ENCODE measurements around the gene PIBF1. TPM values are rescaled to one million over a fixed set of nuclear protein-coding genes. Genes with fewer than 3 reads are reported as not detected.

Gene PIBF1
- total RNA-seq, 5 donors from 2014 or later (not counting 1 experiment from before 2014, with no cell fraction given), result 29.4 to 36.5 (median 34.8) TPM

- H3K36me3 ChIP-seq (ENCODE audit: control insufficient read depth in 2 of 2, extremely low read depth in 1 of 2, insufficient read depth in 1 of 2, low read length in 1 of 2), result no peaks in the 10 kb centered on the region
- Mint-ChIP-seq H3K36me3 (peaks cover 51% of the 10 kb centered on the region), H3K27ac (no peak overlapping the region), H3K27me3 (no peaks in the 10 kb centered on the region), H3K4me3 (no peak overlapping the region), H3K9me3 (no peaks in the 10 kb centered on the region), H3K4me1 (peaks cover 0 to 6% (median 0%) of the 10 kb centered on the region in 3 donors)
- no peaks in the 10 kb centered on the region for H3K27me3 ChIP-seq (replicated peaks in 1 of 2; ENCODE audit: control insufficient read depth in 2 of 2, extremely low read depth in 1 of 2, insufficient read depth in 2 of 2, low read length in 1 of 2)
- WGBS (ENCODE audit: insufficient coverage), result no CpG with 5 or more reads among the region's 2 CpGs
- no peaks in the 10 kb centered on the region for H3K4me1 ChIP-seq (ENCODE audit: control insufficient read depth in 1 of 2, extremely low read depth in 1 of 2, insufficient read depth in 2 of 2, low read length in 2 of 2)
- no peak for DNase-seq
- no peaks in the 10 kb centered on the region for H3K9me3 ChIP-seq
- H3K4me3 ChIP-seq (ENCODE audit: control insufficient read depth in 1 of 2, extremely low read depth in 1 of 2, low read length in 1 of 2), result no peak overlapping the region
- no peak overlapping the region for H3K27ac ChIP-seq (ENCODE audit: low read length)
- ATAC-seq (replicated peaks in 1 of 4), result no peak
- ChIA-PET POLR2A (interaction anchor here in 1 of 2 donors (0.6 kb wide), 1 partner anchor 136 kb away, joined by 3 read pairs; no protein-coding TSS in a partner anchor), CTCF (no interaction called here)
Measured at GRCh38 chr13:72884101-72884500, 102.2 kb downstream of the PIBF1 start.

DNA sequence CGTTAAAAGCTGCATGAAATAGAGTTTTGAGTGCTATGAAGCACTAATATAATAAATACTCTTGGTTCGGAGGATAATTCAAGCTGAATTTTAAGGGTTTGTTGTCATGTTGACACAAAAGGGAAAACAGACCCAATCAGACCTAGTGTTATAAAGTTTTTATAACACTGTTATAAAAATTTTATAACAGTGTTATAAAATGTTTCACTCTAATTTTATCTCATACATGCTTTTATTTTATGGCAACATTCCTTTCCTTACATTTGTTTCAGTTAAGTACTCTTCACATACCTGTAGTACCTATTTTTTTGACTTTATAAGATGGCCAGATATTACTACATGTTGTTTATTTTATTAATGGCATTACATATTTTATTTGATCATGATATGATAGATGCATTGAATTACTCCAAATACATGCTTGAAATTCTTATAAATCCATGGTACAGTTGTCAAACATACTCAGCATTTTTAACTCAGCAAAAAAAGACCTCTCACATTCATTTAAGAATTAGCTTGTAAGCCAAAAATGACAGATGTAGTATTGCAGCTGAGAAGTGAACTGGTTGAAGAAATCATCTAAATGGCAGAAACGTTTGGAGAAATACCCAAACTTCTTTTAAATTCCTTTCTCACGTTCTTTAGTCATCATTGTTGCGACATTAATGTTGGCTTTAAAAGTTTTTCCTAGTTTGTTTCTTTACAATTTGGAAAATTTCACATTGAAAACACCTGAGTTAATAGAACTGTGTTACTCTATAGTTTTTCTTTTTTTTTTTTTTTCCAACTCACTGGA, 104.5 kb downstream of the PIBF1 start:
- Mint-ChIP-seq H3K36me3 (peaks cover 52% of the 10 kb centered on the region), H3K4me1 (peaks cover 0 to 6% (median 0%) of the 10 kb centered on the region in 3 donors), H3K9me3 (no peaks in the 10 kb centered on the region), H3K27ac (no peak overlapping the region), H3K4me3 (no peak overlapping the region), H3K27me3 (no peaks in the 10 kb centered on the region)
- Histone ChIP-seq H3K4me3 (ENCODE audit: control insufficient read depth in 1 of 2, extremely low read depth in 1 of 2, low read length in 1 of 2) (no peak overlapping the region), H3K27ac (ENCODE audit: low read length) (no peak overlapping the region), H3K27me3 (replicated peaks in 1 of 2; ENCODE audit: control insufficient read depth in 2 of 2, extremely low read depth in 1 of 2, insufficient read depth in 2 of 2, low read length in 1 of 2) (no peaks in the 10 kb centered on the region), H3K36me3 (ENCODE audit: control insufficient read depth in 2 of 2, extremely low read depth in 1 of 2, insufficient read depth in 1 of 2, low read length in 1 of 2) (no peaks in the 10 kb centered on the region), H3K9me3 (no peaks in the 10 kb centered on the region), H3K4me1 (ENCODE audit: control insufficient read depth in 1 of 2, extremely low read depth in 1 of 2, insufficient read depth in 2 of 2, low read length in 2 of 2) (no peaks in the 10 kb centered on the region)
- CTCF ChIA-PET, result no interaction called here
- POLR2A ChIA-PET, result no interaction called here
- no CpG with 5 or more reads among the region's 5 CpGs for WGBS (ENCODE audit: insufficient coverage)
- ATAC-seq (replicated peaks in 1 of 4), result no peak
- DNase-seq, result no peak

GRCh38 chr13:72889495-72889894, 107.6 kb downstream of the PIBF1 start:
- Mint-ChIP-seq H3K27me3 (no peaks in the 10 kb centered on the region), H3K9me3 (no peaks in the 10 kb centered on the region), H3K36me3 (peaks cover 51% of the 10 kb centered on the region), H3K4me1 (no peaks in the 10 kb centered on the region), H3K4me3 (no peak overlapping the region), H3K27ac (no peak overlapping the region)
- POLR2A ChIA-PET, result no interaction called here
- no CpG with 5 or more reads among the region's 1 CpG for WGBS (ENCODE audit: insufficient coverage)
- Histone ChIP-seq H3K4me1 (ENCODE audit: control insufficient read depth in 1 of 2, extremely low read depth in 1 of 2, insufficient read depth in 2 of 2, low read length in 2 of 2) (no peaks in the 10 kb centered on the region), H3K27ac (ENCODE audit: low read length) (no peak overlapping the region), H3K9me3 (no peaks in the 10 kb centered on the region), H3K4me3 (ENCODE audit: control insufficient read depth in 1 of 2, extremely low read depth in 1 of 2, low read length in 1 of 2) (no peak overlapping the region), H3K36me3 (ENCODE audit: control insufficient read depth in 2 of 2, extremely low read depth in 1 of 2, insufficient read depth in 1 of 2, low read length in 1 of 2) (peaks cover 0 to 3% of the 10 kb centered on the region in 2 donors), H3K27me3 (replicated peaks in 1 of 2; ENCODE audit: control insufficient read depth in 2 of 2, extremely low read depth in 1 of 2, insufficient read depth in 2 of 2, low read length in 1 of 2) (no peaks in the 10 kb centered on the region)
- DNase-seq, result no peak
- no peak for ATAC-seq (replicated peaks in 1 of 4)
- CTCF ChIA-PET, result no interaction called here

- Mint-ChIP-seq H3K4me3 (no peak overlapping the region), H3K36me3 (peaks cover 46% of the 10 kb centered on the region), H3K27me3 (no peaks in the 10 kb centered on the region), H3K4me1 (no peaks in the 10 kb centered on the region), H3K9me3 (no peaks in the 10 kb centered on the region), H3K27ac (no peak overlapping the region)
- Histone ChIP-seq H3K36me3 (ENCODE audit: control insufficient read depth in 2 of 2, extremely low read depth in 1 of 2, insufficient read depth in 1 of 2, low read length in 1 of 2) (peaks cover under 1 to 7% of the 10 kb centered on the region in 2 donors), H3K4me3 (ENCODE audit: control insufficient read depth in 1 of 2, extremely low read depth in 1 of 2, low read length in 1 of 2) (no peak overlapping the region), H3K27me3 (replicated peaks in 1 of 2; ENCODE audit: control insufficient read depth in 2 of 2, extremely low read depth in 1 of 2, insufficient read depth in 2 of 2, low read length in 1 of 2) (no peaks in the 10 kb centered on the region), H3K27ac (ENCODE audit: low read length) (no peak overlapping the region), H3K4me1 (ENCODE audit: control insufficient read depth in 1 of 2, extremely low read depth in 1 of 2, insufficient read depth in 2 of 2, low read length in 2 of 2) (no peaks in the 10 kb centered on the region), H3K9me3 (no peaks in the 10 kb centered on the region)
- DNase-seq (no peak), ATAC-seq (replicated peaks in 1 of 4) (no peak)
- POLR2A ChIA-PET, result no interaction called here
- CTCF ChIA-PET, result interaction anchor here in 1 of 2 donors (0.6 kb wide), 1 partner anchor 30 kb away, joined by 3 read pairs; no protein-coding TSS in a partner anchor
- no CpG with 5 or more reads among the region's 2 CpGs for WGBS (ENCODE audit: insufficient coverage)
Measured at GRCh38 chr13:72890546-72890945, 108.6 kb downstream of the PIBF1 start.

- ATAC-seq (replicated peaks in 1 of 4) (no peak), DNase-seq (no peak)
- Mint-ChIP-seq H3K27ac (no peak overlapping the region), H3K27me3 (no peaks in the 10 kb centered on the region), H3K4me3 (no peak overlapping the region), H3K9me3 (no peaks in the 10 kb centered on the region), H3K36me3 (peaks cover 50% of the 10 kb centered on the region), H3K4me1 (no peaks in the 10 kb centered on the region)
- ChIA-PET CTCF (interaction anchor here in 1 of 2 donors (0.6 kb wide), 1 partner anchor 31 kb away, joined by 3 read pairs; no protein-coding TSS in a partner anchor), POLR2A (no interaction called here)
- Histone ChIP-seq H3K4me1 (ENCODE audit: control insufficient read depth in 1 of 2, extremely low read depth in 1 of 2, insufficient read depth in 2 of 2, low read length in 2 of 2) (no peaks in the 10 kb centered on the region), H3K4me3 (ENCODE audit: control insufficient read depth in 1 of 2, extremely low read depth in 1 of 2, low read length in 1 of 2) (no peak overlapping the region), H3K27ac (ENCODE audit: low read length) (no peak overlapping the region), H3K27me3 (replicated peaks in 1 of 2; ENCODE audit: control insufficient read depth in 2 of 2, extremely low read depth in 1 of 2, insufficient read depth in 2 of 2, low read length in 1 of 2) (no peaks in the 10 kb centered on the region), H3K36me3 (ENCODE audit: control insufficient read depth in 2 of 2, extremely low read depth in 1 of 2, insufficient read depth in 1 of 2, low read length in 1 of 2) (peaks cover 7 to 12% of the 10 kb centered on the region in 2 donors), H3K9me3 (no peaks in the 10 kb centered on the region)
- WGBS (ENCODE audit: insufficient coverage), result no CpG with 5 or more reads among the region's 3 CpGs
Measured at GRCh38 chr13:72891423-72891822, 109.5 kb downstream of the PIBF1 start.

DNA sequence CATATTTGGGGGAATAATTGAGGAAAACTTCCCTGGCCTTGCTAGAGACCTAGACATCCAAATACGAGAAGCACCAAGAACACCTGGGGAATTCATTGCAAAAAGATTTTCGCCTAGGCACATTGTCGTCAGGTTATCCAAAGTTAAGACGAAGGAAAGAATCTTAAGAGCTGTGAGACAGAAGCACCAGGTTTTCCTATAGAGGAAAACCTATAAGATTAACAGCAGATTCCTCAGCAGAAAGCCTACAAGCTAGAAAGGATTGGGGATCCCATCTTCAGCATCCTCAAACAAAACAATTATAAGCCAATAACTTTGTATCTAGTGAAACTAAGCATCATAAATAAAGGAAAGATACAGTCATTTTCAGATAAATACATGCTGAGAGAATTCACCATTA, 114.9 kb downstream of the PIBF1 start:
- Mint-ChIP-seq H3K9me3 (peaks cover 3 to 5% (median 4%) of the 10 kb centered on the region in 3 donors), H3K4me3 (no peak overlapping the region), H3K4me1 (peaks cover 0 to 2% (median 0%) of the 10 kb centered on the region in 3 donors), H3K27ac (no peak overlapping the region), H3K27me3 (no peaks in the 10 kb centered on the region), H3K36me3 (peaks cover 48% of the 10 kb centered on the region)
- Histone ChIP-seq H3K9me3 (no peaks in the 10 kb centered on the region), H3K4me3 (ENCODE audit: control insufficient read depth in 1 of 2, extremely low read depth in 1 of 2, low read length in 1 of 2) (no peak overlapping the region), H3K27ac (ENCODE audit: low read length) (no peak overlapping the region), H3K27me3 (replicated peaks in 1 of 2; ENCODE audit: control insufficient read depth in 2 of 2, extremely low read depth in 1 of 2, insufficient read depth in 2 of 2, low read length in 1 of 2) (no peaks in the 10 kb centered on the region), H3K4me1 (ENCODE audit: control insufficient read depth in 1 of 2, extremely low read depth in 1 of 2, insufficient read depth in 2 of 2, low read length in 2 of 2) (no peaks in the 10 kb centered on the region), H3K36me3 (ENCODE audit: control insufficient read depth in 2 of 2, extremely low read depth in 1 of 2, insufficient read depth in 1 of 2, low read length in 1 of 2) (peaks cover 7 to 12% of the 10 kb centered on the region in 2 donors)
- POLR2A ChIA-PET, result no interaction called here
- no peak for DNase-seq
- CTCF ChIA-PET, result no interaction called here
- WGBS (ENCODE audit: insufficient coverage), result 100% methylated on average over 1 of the region's 4 CpGs
- no peak for ATAC-seq (replicated peaks in 1 of 4)
